Measurements from ENCODE around the gene ACAD8.
"Not testable (repeated sequence)": the region's sequence is repeated elsewhere in the genome, so short reads cannot be mapped to it uniquely, and the experiment has no call there.

Gene ACAD8

GRCh38 chr11:134250246-134250645, 3.1 kb upstream of the ACAD8 start:
- no peak for FAIRE-seq

GRCh38 chr11:134250675-134251074, 2.7 kb upstream of the ACAD8 start:
- DNase-seq (ENCODE audit: insufficient read length, low spot score) (no peak), FAIRE-seq (no peak)
- TF ChIP-seq SPI1 (IDR thresholded peaks at IDR 0.05; ENCODE audit: low read depth, low read length) (no peak), TAF1 (IDR thresholded peaks at IDR 0.05; ENCODE audit: low read depth, low read length) (no peak), POLR2A (IDR thresholded peaks at IDR 0.05; ENCODE audit: low read depth, low read length) (no peak), POU2F2 (IDR thresholded peaks at IDR 0.05; ENCODE audit: low read depth, low read length) (no peak), PAX5 (IDR thresholded peaks at IDR 0.05; ENCODE audit: insufficient read depth, low read length, severe bottlenecking) (no peak), POLR2AphosphoS5 (IDR thresholded peaks at IDR 0.05; ENCODE audit: low read depth, low read length) (no peak)

More at GRCh38 chr11:134250246-134250645, 3.1 kb upstream of the ACAD8 start:
- no peak for TF ChIP-seq PAX5 (IDR thresholded peaks at IDR 0.05; ENCODE audit: insufficient read depth, low read length, severe bottlenecking)
- no peak for DNase-seq (ENCODE audit: insufficient read length, low spot score)

DNA sequence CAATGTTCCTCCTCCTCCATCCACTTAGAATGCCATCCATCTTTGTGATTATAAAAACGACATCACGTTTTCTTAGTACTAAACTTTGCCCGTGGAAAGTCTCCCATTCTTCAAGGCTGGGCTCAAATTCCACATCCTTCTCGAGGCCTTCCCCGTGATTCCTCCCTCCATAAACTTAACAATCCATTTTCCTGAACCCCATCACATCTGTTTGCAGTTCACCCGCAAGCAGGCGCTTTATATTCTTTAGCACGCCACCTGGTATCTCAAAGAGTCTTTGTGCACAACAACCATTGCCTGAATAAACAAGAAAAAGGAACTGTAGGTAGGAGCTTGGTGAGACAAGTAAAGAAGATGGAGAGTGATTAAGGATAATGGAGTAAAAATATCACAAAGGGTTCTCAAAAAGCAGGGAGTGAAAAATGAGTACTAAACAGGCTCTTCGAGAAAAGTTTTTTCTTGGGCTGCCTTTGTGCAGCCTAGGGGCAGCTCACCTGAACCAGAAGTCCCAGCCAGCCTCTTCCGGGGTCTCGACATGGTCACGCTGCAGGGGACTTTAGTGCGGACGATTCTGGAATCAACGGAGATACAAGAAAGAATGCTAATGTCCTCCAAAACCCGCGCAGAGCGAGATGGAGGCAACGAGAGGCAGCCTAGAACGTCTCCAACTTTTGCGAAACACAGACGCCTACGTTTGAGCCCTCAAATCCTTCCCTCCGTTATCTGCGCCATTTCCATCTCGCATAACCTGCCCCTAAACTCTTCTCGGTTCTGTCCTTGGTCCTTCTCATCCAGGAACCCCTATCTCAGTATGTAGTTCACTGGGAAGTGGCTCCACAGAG, 801 bp upstream of the ACAD8 start:
- no peak for DNase-seq (ENCODE audit: insufficient read length, low spot score)
- no peak for FAIRE-seq
- TF ChIP-seq PAX5 (IDR thresholded peaks at IDR 0.05; ENCODE audit: insufficient read depth, low read length, severe bottlenecking), result no peak
- TF ChIP-seq POLR2AphosphoS5 (IDR thresholded peaks at IDR 0.05; ENCODE audit: low read depth, low read length), result no peak
- no peak for TF ChIP-seq SPI1 (IDR thresholded peaks at IDR 0.05; ENCODE audit: low read depth, low read length)
- no peak for TF ChIP-seq TAF1 (IDR thresholded peaks at IDR 0.05; ENCODE audit: low read depth, low read length)
- TF ChIP-seq POU2F2 (IDR thresholded peaks at IDR 0.05; ENCODE audit: low read depth, low read length), result no peak
- no peak for TF ChIP-seq POLR2A (IDR thresholded peaks at IDR 0.05; ENCODE audit: low read depth, low read length)

DNA sequence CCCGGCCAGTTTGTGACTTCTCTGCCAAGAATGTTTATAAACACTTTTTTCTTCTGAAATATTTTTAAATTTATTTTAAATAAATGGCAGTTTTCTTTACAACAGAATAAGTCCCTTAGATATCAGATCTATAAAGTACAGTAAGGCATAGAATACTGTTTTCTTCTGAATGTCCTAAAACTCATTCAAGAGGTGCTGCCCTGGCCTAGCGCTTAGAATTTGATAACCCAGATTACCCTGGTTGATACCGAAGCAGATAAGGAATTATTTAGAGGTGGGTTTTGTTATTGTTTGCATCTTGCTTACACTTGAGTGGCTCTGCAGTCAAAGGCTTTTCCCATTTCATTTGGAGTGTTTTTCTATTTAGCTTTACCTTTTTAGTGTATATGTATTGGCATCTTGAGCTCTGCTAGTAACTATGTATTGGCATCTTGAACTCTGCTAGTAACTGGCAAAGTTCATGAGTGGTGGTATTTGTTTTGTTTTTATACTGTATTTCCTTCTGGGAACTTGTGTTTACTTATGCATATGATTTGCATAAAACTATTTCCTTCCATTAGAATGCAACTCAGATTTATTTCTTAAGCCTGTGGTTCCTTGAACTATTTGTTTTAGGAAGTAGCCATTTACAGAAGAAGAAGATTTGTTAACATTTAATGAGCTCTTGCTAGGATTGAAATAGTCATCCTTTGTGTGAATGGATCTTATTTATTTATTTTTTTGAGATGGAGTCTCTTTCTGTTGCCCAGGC, 1.2 kb downstream of the ACAD8 start:
- FAIRE-seq (no peak), DNase-seq (ENCODE audit: insufficient read length, low spot score) (no peak)
- TF ChIP-seq PAX5 (IDR thresholded peaks at IDR 0.05; ENCODE audit: insufficient read depth, low read length, severe bottlenecking), result no peak
- peak; percentile 75; the same call in 1 of the 2 replicates for TF ChIP-seq POLR2A (IDR thresholded peaks at IDR 0.05; ENCODE audit: low read depth, low read length)
- peak; percentile 70; the same call in 1 of the 2 replicates for TF ChIP-seq POLR2AphosphoS5 (IDR thresholded peaks at IDR 0.05; ENCODE audit: low read depth, low read length)

GRCh38 chr11:134255184-134255561, 1.8 kb downstream of the ACAD8 start:
- DNase-seq (ENCODE audit: insufficient read length, low spot score); FAIRE-seq: not testable (repeated sequence)

DNA sequence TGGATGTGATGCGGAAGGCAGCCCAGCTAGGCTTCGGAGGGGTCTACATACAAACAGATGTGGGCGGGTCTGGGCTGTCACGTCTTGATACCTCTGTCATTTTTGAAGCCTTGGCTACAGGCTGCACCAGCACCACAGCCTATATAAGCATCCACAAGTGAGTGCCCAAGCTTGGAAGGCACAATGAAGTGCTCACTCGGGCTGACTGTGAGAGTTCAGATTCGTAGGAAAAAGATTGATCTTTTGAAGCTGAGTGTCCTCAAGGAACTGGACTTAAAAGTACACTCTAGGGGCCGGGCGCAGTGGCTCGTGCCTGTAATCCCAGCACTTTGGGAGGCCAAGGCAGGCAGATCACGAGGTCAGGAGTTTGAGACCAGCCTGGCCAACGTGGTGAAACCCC, 3.7 kb downstream of the ACAD8 start:
- TF ChIP-seq SPI1 (IDR thresholded peaks at IDR 0.05; ENCODE audit: low read depth, low read length) (no peak), POLR2A (IDR thresholded peaks at IDR 0.05; ENCODE audit: low read depth, low read length) (no peak), POU2F2 (IDR thresholded peaks at IDR 0.05; ENCODE audit: low read depth, low read length) (no peak), TAF1 (IDR thresholded peaks at IDR 0.05; ENCODE audit: low read depth, low read length) (no peak), POLR2AphosphoS5 (IDR thresholded peaks at IDR 0.05; ENCODE audit: low read depth, low read length) (no peak)
- DNase-seq (ENCODE audit: insufficient read length, low spot score), result no peak
- no peak for FAIRE-seq

DNA sequence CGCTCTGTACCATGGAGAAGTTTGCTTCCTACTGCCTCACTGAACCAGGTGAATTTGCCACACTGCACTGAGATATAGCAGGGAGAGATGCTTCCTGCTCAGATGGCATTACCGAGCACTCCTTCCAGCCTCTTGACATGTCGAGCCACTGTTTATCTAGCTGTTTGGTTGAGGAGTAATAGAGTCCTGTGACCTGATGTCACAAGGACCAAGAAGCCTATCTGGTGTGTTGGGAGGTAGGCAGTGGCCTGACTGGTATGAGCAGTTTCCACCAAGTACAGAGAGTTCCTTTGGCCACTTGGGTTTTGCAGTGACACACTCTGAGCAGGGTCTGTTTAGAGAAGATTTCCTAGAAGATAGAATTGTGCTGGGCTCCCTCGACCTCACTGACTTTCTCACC, 5.2 kb downstream of the ACAD8 start:
- TF ChIP-seq TAF1 (IDR thresholded peaks at IDR 0.05; ENCODE audit: low read depth, low read length) (no peak), POLR2AphosphoS5 (IDR thresholded peaks at IDR 0.05; ENCODE audit: low read depth, low read length) (no peak), POU2F2 (IDR thresholded peaks at IDR 0.05; ENCODE audit: low read depth, low read length) (no peak), POLR2A (IDR thresholded peaks at IDR 0.05; ENCODE audit: low read depth, low read length) (no peak), SPI1 (IDR thresholded peaks at IDR 0.05; ENCODE audit: low read depth, low read length) (no peak), PAX5 (IDR thresholded peaks at IDR 0.05; ENCODE audit: insufficient read depth, low read length, severe bottlenecking) (no peak)
- FAIRE-seq, result no peak
- DNase-seq (ENCODE audit: insufficient read length, low spot score), result no peak

- no peak for DNase-seq (ENCODE audit: insufficient read length, low spot score)
- TF ChIP-seq SPI1 (IDR thresholded peaks at IDR 0.05; ENCODE audit: low read depth, low read length), result peak; percentile 91
- TF ChIP-seq TAF1 (IDR thresholded peaks at IDR 0.05; ENCODE audit: low read depth, low read length), result no peak
- no peak for FAIRE-seq
These were observed 7.1 kb downstream of the ACAD8 start for GRCh38 chr11:134260503-134260902.

GRCh38 chr11:134260983-134261382, 7.6 kb downstream of the ACAD8 start:
- FAIRE-seq (peak; percentile 35), DNase-seq (ENCODE audit: insufficient read length, low spot score) (no peak)
- TF ChIP-seq SPI1 (IDR thresholded peaks at IDR 0.05; ENCODE audit: low read depth, low read length) (no peak), POLR2A (IDR thresholded peaks at IDR 0.05; ENCODE audit: low read depth, low read length) (no peak), POLR2AphosphoS5 (IDR thresholded peaks at IDR 0.05; ENCODE audit: low read depth, low read length) (no peak), PAX5 (IDR thresholded peaks at IDR 0.05; ENCODE audit: insufficient read depth, low read length, severe bottlenecking) (no peak)

- FAIRE-seq (peak; percentile 62), DNase-seq (ENCODE audit: insufficient read length, low spot score) (no peak)
- TF ChIP-seq TAF1 (IDR thresholded peaks at IDR 0.05; ENCODE audit: low read depth, low read length) (no peak), POLR2A (IDR thresholded peaks at IDR 0.05; ENCODE audit: low read depth, low read length) (no peak), SPI1 (IDR thresholded peaks at IDR 0.05; ENCODE audit: low read depth, low read length) (no peak), POLR2AphosphoS5 (IDR thresholded peaks at IDR 0.05; ENCODE audit: low read depth, low read length) (no peak), PAX5 (IDR thresholded peaks at IDR 0.05; ENCODE audit: insufficient read depth, low read length, severe bottlenecking) (no peak), POU2F2 (IDR thresholded peaks at IDR 0.05; ENCODE audit: low read depth, low read length) (no peak)
These were observed 8.5 kb downstream of the ACAD8 start for GRCh38 chr11:134261626-134262488.

Measured in GM12891 (cell line).